Left ventricle myocardium inferior (tissue), 1 donor: ENCODE results near the gene PNMA6E. TPM values are rescaled to one million over a fixed set of nuclear protein-coding genes. Genes with fewer than 3 reads are reported as not detected.

Experiments
- DNase-seq: peaks from one replicate; pipeline ENCODE4 v3.0.0-alpha.2; 2020
- H3K27ac ChIP-seq: fragments of 200-600 bp; replicated peaks from 2 replicates; pipeline ENCODE4 v1.8.0; 2021
- H3K27me3 ChIP-seq: fragments of 200-600 bp; 2 replicates; pipeline ENCODE4 v1.8.0; 2021; ENCODE audit warnings: low read depth
- H3K36me3 ChIP-seq: fragments of 200-600 bp; 2 replicates; pipeline ENCODE4 v1.8.0; 2021
- H3K4me1 ChIP-seq: fragments of 200-600 bp; 2 replicates; pipeline ENCODE4 v1.8.0; 2021
- H3K4me3 ChIP-seq: fragments of 200-600 bp; 2 replicates; pipeline ENCODE4 v1.8.0; 2021; ENCODE audit warnings: mild to moderate bottlenecking, moderate library complexity
- H3K9me3 ChIP-seq: fragments of 200-600 bp; replicated peaks from 2 replicates; pipeline ENCODE4 v1.8.0; 2021
- CTCF ChIP-seq: fragments of 200-600 bp; IDR thresholded peaks from 2 replicates; pipeline ENCODE4 v1.8.0; 2021; ENCODE audit warnings: antibody characterized with exemption, mild to moderate bottlenecking, borderline replicate concordance
- intact Hi-C: fragments of 100-400 bp; cut with micrococcal nuclease; formaldehyde crosslinking; loops from one replicate; pipeline ENCODE4 v1.11.0; 2022
- total RNA-seq: library from RNA; stranded (reverse); fragmentation: NEBNext Ultra II Directional; extraction: Animal tissue kit (Norgen Biotek cat#: 25700); gene quantifications from one replicate; pipeline ENCODE4 v1.2.1, GENCODE V29; 2021
- donor health status: DM: no; HTN: yes; CAD: no; lungs with severe emphysema.

The PNMA6E gene
- total RNA-seq, 1 donor from 2014 or later: not detected

GRCh38 chrX:153371256-153371655 lies 29.9 kb downstream of the PNMA6E start:
- H3K36me3 ChIP-seq: no peaks in the 10 kb centered on the region
- H3K27me3 ChIP-seq: no peaks in the 10 kb centered on the region
- H3K9me3 ChIP-seq: no peaks in the 10 kb centered on the region
- no peak overlapping the region for H3K27ac ChIP-seq
- intact Hi-C loops: no loop called here
- TF ChIP-seq CTCF: no peak
- no peaks in the 10 kb centered on the region for H3K4me1 ChIP-seq
- no peak overlapping the region for H3K4me3 ChIP-seq
- DNase-seq: no peak

- Histone ChIP-seq H3K27ac (no peak overlapping the region), H3K9me3 (no peaks in the 10 kb centered on the region), H3K36me3 (no peaks in the 10 kb centered on the region), H3K4me1 (no peaks in the 10 kb centered on the region), H3K27me3 (no peaks in the 10 kb centered on the region), H3K4me3 (no peak overlapping the region)
- TF ChIP-seq CTCF: no peak
- no peak for DNase-seq
- intact Hi-C loops: no loop called here
Observed at GRCh38 chrX:153370293-153371055, 30.7 kb downstream of the PNMA6E start.

- Histone ChIP-seq H3K9me3 (no peaks in the 10 kb centered on the region), H3K27me3 (no peaks in the 10 kb centered on the region), H3K4me1 (no peaks in the 10 kb centered on the region), H3K27ac (no peak overlapping the region), H3K36me3 (no peaks in the 10 kb centered on the region), H3K4me3 (no peak overlapping the region)
- intact Hi-C loops: no loop called here
- no peak for DNase-seq
- no peak for TF ChIP-seq CTCF
Observed at GRCh38 chrX:153366878-153367538, 34.1 kb downstream of the PNMA6E start.

GRCh38 chrX:153366119-153366518 lies 35.0 kb downstream of the PNMA6E start:
- no peak for DNase-seq

GRCh38 chrX:153365670-153366069 lies 35.5 kb downstream of the PNMA6E start:
- Histone ChIP-seq H3K27ac (no peak overlapping the region), H3K27me3 (no peaks in the 10 kb centered on the region), H3K9me3 (no peaks in the 10 kb centered on the region), H3K4me3 (no peak overlapping the region), H3K36me3 (no peaks in the 10 kb centered on the region), H3K4me1 (no peaks in the 10 kb centered on the region)
- intact Hi-C loops: no loop called here
- TF ChIP-seq CTCF: no peak
- no peak for DNase-seq

More at GRCh38 chrX:153366119-153366518, 35.0 kb downstream of the PNMA6E start:
- Histone ChIP-seq H3K4me3 (no peak overlapping the region), H3K27ac (no peak overlapping the region), H3K36me3 (no peaks in the 10 kb centered on the region), H3K27me3 (no peaks in the 10 kb centered on the region), H3K9me3 (no peaks in the 10 kb centered on the region), H3K4me1 (no peaks in the 10 kb centered on the region)
- TF ChIP-seq CTCF: no peak
- intact Hi-C loops: no loop called here
